CD4-positive, alpha-beta memory T cell (primary cell): ENCODE results near the gene MAP3K21. TPM values are rescaled to one million over a fixed set of nuclear protein-coding genes. Genes with fewer than 3 reads are reported as not detected.
A peak's percentile ranks its signal among the peaks of the same experiment; 100 is the strongest.

Source experiments
- CTCF ChIA-PET: fragments of 350-600 bp; sonication (Branson Sonifier 250); formaldehyde crosslinking; loops from one replicate; lab custom pipeline; 2021; ENCODE audit warnings: inconsistent platforms; ENCODE audit not compliant: partially characterized antibody; lab: Charles Lee
- POLR2A ChIA-PET: fragments of 350-600 bp; sonication (Branson Sonifier 250); formaldehyde crosslinking; loops from one replicate; lab custom pipeline; 2021; ENCODE audit not compliant: partially characterized antibody; lab: Charles Lee
- DNase-seq, 5 donors: peaks; one replicate each; pipeline versions ENCODE4 v3.0.0 to v3.0.0-alpha.2; 2020 to 2022; ENCODE audit warnings: mixed read lengths in 1 of 5
- H3K27ac ChIP-seq: one replicate; pipeline ENCODE4 v1.7.0; 2013; ENCODE audit warnings: low read depth, low read length
- H3K27me3 ChIP-seq: 2 replicates; pipeline ENCODE4 v1.7.0; 2013; ENCODE audit warnings: mild to moderate bottlenecking, low read length, moderate library complexity; ENCODE audit not compliant: insufficient read depth
- H3K36me3 ChIP-seq: 2 replicates; pipeline ENCODE4 v1.7.0; 2013; ENCODE audit warnings: mild to moderate bottlenecking, low read length, moderate library complexity; ENCODE audit not compliant: insufficient read depth
- H3K4me1 ChIP-seq: 2 replicates; pipeline ENCODE4 v1.7.0; 2013; ENCODE audit warnings: mild to moderate bottlenecking, low read length, moderate library complexity; ENCODE audit not compliant: insufficient read depth
- H3K4me3 ChIP-seq, 2 donors: one replicate each; pipeline ENCODE4 v1.7.0; 2013; ENCODE audit warnings: low read length in 2 of 2, mild to moderate bottlenecking in 1 of 2
- H3K9me3 ChIP-seq, 2 donors: one replicate each; pipeline ENCODE4 v1.7.0; 2013; ENCODE audit warnings: low read length in 2 of 2, control low read depth in 1 of 2; ENCODE audit not compliant: control insufficient read depth in 1 of 2
- H3K27ac Mint-ChIP-seq, 7 donors: one replicate each; pipeline ENCODE4 v1.8.0; 2020 to 2021; ENCODE audit warnings: mixed read lengths in 7 of 7, mild to moderate bottlenecking in 6 of 7, inconsistent platforms in 3 of 7, moderate library complexity in 3 of 7
- H3K27me3 Mint-ChIP-seq, 2 donors: one replicate each; pipeline ENCODE4 v1.8.0; 2020 to 2021; ENCODE audit warnings: mixed read lengths in 2 of 2
- H3K36me3 Mint-ChIP-seq, 2 donors: one replicate each; pipeline ENCODE4 v1.8.0; 2020 to 2021; ENCODE audit warnings: mixed read lengths in 2 of 2, inconsistent platforms in 1 of 2, mild to moderate bottlenecking in 1 of 2
- H3K4me1 Mint-ChIP-seq, 4 donors: one replicate each; pipeline ENCODE4 v1.8.0; 2020 to 2021; ENCODE audit warnings: mixed read lengths in 4 of 4, mild to moderate bottlenecking in 1 of 4
- H3K4me3 Mint-ChIP-seq, 8 donors: one replicate each; pipeline ENCODE4 v1.8.0; 2020 to 2021; ENCODE audit warnings: mixed read lengths in 8 of 8, mild to moderate bottlenecking in 7 of 8, moderate library complexity in 6 of 8, inconsistent platforms in 3 of 8
- H3K9me3 Mint-ChIP-seq, 8 donors: one replicate each; pipeline ENCODE4 v1.8.0; 2020 to 2021; ENCODE audit warnings: mixed read lengths in 8 of 8, mild to moderate bottlenecking in 5 of 8, inconsistent platforms in 3 of 8, moderate library complexity in 1 of 8
- intact Hi-C: fragments of 100-400 bp; cut with micrococcal nuclease; formaldehyde crosslinking; loops from one replicate; pipeline ENCODE4 v1.15.1; 2023
- polyA plus RNA-seq, 2 donors: library from polyadenylated mRNA; unstranded; fragments of 300-500 nt; fragmentation: Illumina TruSeq; gene quantifications; one replicate each; pipeline ENCODE4 v1.2.3, GENCODE V29; 2021
- total RNA-seq, 2 experiments: library from RNA; stranded (reverse); gene quantifications; one replicate each; pipeline ENCODE4 v1.2.3, GENCODE V29; 2021

MAP3K21 gene
- total and polyA plus RNA-seq, 4 experiments from 2014 or later, result 0.69 to 3.0 (median 2.8) TPM; not detected in 1

GRCh38 chr1:233364695-233365539, 37.4 kb downstream of the MAP3K21 start:
- H3K4me1 ChIP-seq, result no peaks in the 10 kb centered on the region
- no peaks in the 10 kb centered on the region for H3K9me3 ChIP-seq
- Mint-ChIP-seq H3K27ac (no peak overlapping the region), H3K9me3 (no peaks in the 10 kb centered on the region), H3K36me3 (no peaks in the 10 kb centered on the region), H3K27me3 (no peaks in the 10 kb centered on the region), H3K4me3 (no peak overlapping the region), H3K4me1 (no peaks in the 10 kb centered on the region)
- intact Hi-C loops, result loop anchor here (1.0 kb wide), 1 partner anchor 61 kb away; no protein-coding TSS in a partner anchor
- no peaks in the 10 kb centered on the region for H3K27me3 ChIP-seq
- ChIA-PET POLR2A (no interaction called here), CTCF (interaction anchor here (0.7 to 2.7 kb wide), 5 partner anchors 8 to 426 kb away, joined by 3 to 12 read pairs (median 4); no protein-coding TSS in a partner anchor)
- no peaks in the 10 kb centered on the region for H3K36me3 ChIP-seq
- H3K4me3 ChIP-seq, result no peak overlapping the region
- DNase-seq, result peak in 1 of 5 donors; percentile 3
- H3K27ac ChIP-seq, result no peak overlapping the region

- no peaks in the 10 kb centered on the region for H3K27me3 ChIP-seq
- CTCF ChIA-PET, result interaction anchor here (1.0 kb wide), 1 partner anchor 61 kb away, joined by 4 read pairs; no protein-coding TSS in a partner anchor
- Mint-ChIP-seq H3K27ac (no peak overlapping the region), H3K9me3 (no peaks in the 10 kb centered on the region), H3K4me1 (no peaks in the 10 kb centered on the region), H3K27me3 (no peaks in the 10 kb centered on the region), H3K4me3 (no peak overlapping the region), H3K36me3 (no peaks in the 10 kb centered on the region)
- H3K9me3 ChIP-seq, result no peaks in the 10 kb centered on the region
- no peaks in the 10 kb centered on the region for H3K4me1 ChIP-seq
- H3K4me3 ChIP-seq, result no peak overlapping the region
- no peak overlapping the region for H3K27ac ChIP-seq
- intact Hi-C loops, result no loop called here
- no peak for DNase-seq
- POLR2A ChIA-PET, result no interaction called here
- no peaks in the 10 kb centered on the region for H3K36me3 ChIP-seq
Measured at GRCh38 chr1:233366575-233366974, 39.1 kb downstream of the MAP3K21 start.

GRCh38 chr1:233367057-233367803, 39.7 kb downstream of the MAP3K21 start:
- Mint-ChIP-seq H3K36me3 (no peaks in the 10 kb centered on the region), H3K4me3 (no peak overlapping the region), H3K27me3 (no peaks in the 10 kb centered on the region), H3K9me3 (no peaks in the 10 kb centered on the region), H3K4me1 (no peaks in the 10 kb centered on the region), H3K27ac (no peak overlapping the region)
- ChIA-PET POLR2A (no interaction called here), CTCF (interaction anchor here (0.9 to 1.0 kb wide), 2 partner anchors 8 to 62 kb away, joined by 3 to 4 read pairs; no protein-coding TSS in a partner anchor)
- no peaks in the 10 kb centered on the region for H3K27me3 ChIP-seq
- H3K27ac ChIP-seq, result no peak overlapping the region
- no peaks in the 10 kb centered on the region for H3K9me3 ChIP-seq
- DNase-seq, result no peak
- no peak overlapping the region for H3K4me3 ChIP-seq
- no peaks in the 10 kb centered on the region for H3K4me1 ChIP-seq
- intact Hi-C loops, result no loop called here
- H3K36me3 ChIP-seq, result no peaks in the 10 kb centered on the region

- H3K27me3 Mint-ChIP-seq, result no peaks in the 10 kb centered on the region
- DNase-seq, result no peak
- Histone ChIP-seq H3K27ac (no peak overlapping the region), H3K27me3 (no peaks in the 10 kb centered on the region), H3K9me3 (no peaks in the 10 kb centered on the region), H3K36me3 (no peaks in the 10 kb centered on the region), H3K4me1 (no peaks in the 10 kb centered on the region), H3K4me3 (no peak overlapping the region)
- no peaks in the 10 kb centered on the region for H3K4me1 Mint-ChIP-seq
- POLR2A ChIA-PET, result no interaction called here
- intact Hi-C loops, result no loop called here
- CTCF ChIA-PET, result interaction anchor here (0.9 kb wide), 1 partner anchor 9 kb away, joined by 3 read pairs; no protein-coding TSS in a partner anchor
- H3K9me3 Mint-ChIP-seq, result no peaks in the 10 kb centered on the region
- H3K36me3 Mint-ChIP-seq, result no peaks in the 10 kb centered on the region
- H3K27ac Mint-ChIP-seq, result no peak overlapping the region
- no peak overlapping the region for H3K4me3 Mint-ChIP-seq
Measured at GRCh38 chr1:233368106-233368788, 40.7 kb downstream of the MAP3K21 start.

- intact Hi-C loops, result no loop called here
- CTCF ChIA-PET, result interaction anchor here (0.9 kb wide), 1 partner anchor 64 kb away, joined by 3 read pairs; no protein-coding TSS in a partner anchor
- POLR2A ChIA-PET, result no interaction called here
Measured at GRCh38 chr1:233368789-233369130, 41.2 kb downstream of the MAP3K21 start.

GRCh38 chr1:233372218-233373120, 44.9 kb downstream of the MAP3K21 start:
- Histone ChIP-seq H3K9me3 (no peaks in the 10 kb centered on the region), H3K27me3 (no peaks in the 10 kb centered on the region), H3K27ac (no peak overlapping the region), H3K4me1 (no peaks in the 10 kb centered on the region), H3K4me3 (no peak overlapping the region), H3K36me3 (no peaks in the 10 kb centered on the region)
- no peaks in the 10 kb centered on the region for H3K27me3 Mint-ChIP-seq
- no peak overlapping the region for H3K4me3 Mint-ChIP-seq
- intact Hi-C loops, result no loop called here
- ChIA-PET CTCF (interaction anchor here (1.6 kb wide), 1 partner anchor 9 kb away, joined by 12 read pairs; no protein-coding TSS in a partner anchor), POLR2A (no interaction called here)
- no peak overlapping the region for H3K27ac Mint-ChIP-seq
- H3K9me3 Mint-ChIP-seq, result no peaks in the 10 kb centered on the region
- no peaks in the 10 kb centered on the region for H3K4me1 Mint-ChIP-seq
- DNase-seq, result no peak
- no peaks in the 10 kb centered on the region for H3K36me3 Mint-ChIP-seq

More at GRCh38 chr1:233368789-233369130, 41.2 kb downstream of the MAP3K21 start:
- no peak overlapping the region for H3K27ac ChIP-seq
- H3K4me3 ChIP-seq, result no peak overlapping the region
- H3K9me3 ChIP-seq, result no peaks in the 10 kb centered on the region
- Mint-ChIP-seq H3K4me1 (no peaks in the 10 kb centered on the region), H3K27ac (no peak overlapping the region), H3K27me3 (no peaks in the 10 kb centered on the region), H3K36me3 (no peaks in the 10 kb centered on the region), H3K9me3 (no peaks in the 10 kb centered on the region), H3K4me3 (no peak overlapping the region)
- no peaks in the 10 kb centered on the region for H3K36me3 ChIP-seq
- H3K27me3 ChIP-seq, result no peaks in the 10 kb centered on the region
- no peak for DNase-seq
- H3K4me1 ChIP-seq, result no peaks in the 10 kb centered on the region
